IMR-90 (cell line): ENCODE measurements around the gene BLTP3B. TPM values are rescaled to one million over a fixed set of nuclear protein-coding genes. Genes with fewer than 3 reads are reported as not detected.

Experiments
- ATAC-seq: fragments of 200-7000 bp; cut with Tn5 transposase; 2 replicates; pipeline ENCODE4 v1.9.1; 2020; ENCODE audit warnings: low read depth, mild to moderate bottlenecking, moderate library complexity
- BruUV-seq: library from RNA; stranded (reverse); fragments of 400-500 nt; replicated peaks from 2 replicates; lab custom pipeline; 2021; lab: Mats Ljungman, UMichigan
- CTCF ChIA-PET: fragments of 300-600 bp; formaldehyde crosslinking; extraction: SDS; loops from one replicate; lab custom pipeline; 2021; ENCODE audit warnings: antibody characterized with exemption; lab: Yijun Ruan, JAX
- POLR2A ChIA-PET: fragments of 300-600 bp; sonication (Branson Sonifier 250); formaldehyde crosslinking; loops from one replicate; lab custom pipeline; 2022; ENCODE audit warnings: antibody characterized with exemption; ENCODE audit not compliant: unreplicated experiment; lab: Charles Lee
- DNase-seq: peaks from one replicate; pipeline ENCODE4 v3.0.0; 2013
- H2AFZ ChIP-seq: replicated peaks from 2 replicates; pipeline ENCODE3; 2013; ENCODE audit warnings: low read length, mild to moderate bottlenecking; ENCODE audit not compliant: poor library complexity
- H2AK5ac ChIP-seq: 2 replicates; pipeline ENCODE4 v1.6.1; 2013; ENCODE audit warnings: low read depth, low read length, inconsistent platforms
- H2AK9ac ChIP-seq: replicated peaks from 2 replicates; pipeline ENCODE3; 2013; ENCODE audit warnings: mild to moderate bottlenecking, low read depth, low read length, moderate library complexity; ENCODE audit not compliant: poor library complexity
- H2BK120ac ChIP-seq: 2 replicates; pipeline ENCODE4 v1.6.1; 2013; ENCODE audit warnings: low read depth, low read length, inconsistent platforms
- H2BK15ac ChIP-seq: 3 replicates; pipeline ENCODE4 v1.6.1; 2013; ENCODE audit warnings: low read depth, low read length, inconsistent platforms
- H2BK20ac ChIP-seq: 2 replicates; pipeline ENCODE4 v1.6.1; 2013; ENCODE audit warnings: low read depth, mild to moderate bottlenecking, inconsistent platforms, low read length, moderate library complexity
- H2BK5ac ChIP-seq: 2 replicates; pipeline ENCODE4 v1.6.1; 2013; ENCODE audit warnings: mild to moderate bottlenecking, low read depth, low read length, inconsistent platforms; ENCODE audit not compliant: poor library complexity, severe bottlenecking
- H3K14ac ChIP-seq: replicated peaks from 2 replicates; pipeline ENCODE4 v1.6.1; 2013; ENCODE audit warnings: low read depth, low read length, inconsistent platforms
- H3K18ac ChIP-seq: 2 replicates; pipeline ENCODE4 v1.6.1; 2013; ENCODE audit warnings: low read depth, low read length, control low read depth
- H3K23ac ChIP-seq: 2 replicates; pipeline ENCODE4 v1.6.1; 2013; ENCODE audit warnings: low read depth, low read length, inconsistent platforms
- H3K27ac ChIP-seq: 2 replicates; pipeline ENCODE4 v1.5.1; 2013; ENCODE audit warnings: mild to moderate bottlenecking, control low read depth, low read length; ENCODE audit not compliant: insufficient read depth
- H3K27me3 ChIP-seq: 2 replicates; pipeline ENCODE4 v1.6.1; 2013; ENCODE audit warnings: low read length; ENCODE audit not compliant: control insufficient read depth, insufficient read depth
- H3K36me3 ChIP-seq: 2 replicates; pipeline ENCODE4 v1.6.1; 2013; ENCODE audit warnings: low read length, mixed read lengths; ENCODE audit not compliant: control insufficient read depth, insufficient read depth
- H3K4ac ChIP-seq: 2 replicates; pipeline ENCODE4 v1.6.1; 2013; ENCODE audit warnings: low read depth, low read length, inconsistent platforms
- H3K4me1 ChIP-seq: 2 replicates; pipeline ENCODE4 v1.6.1; 2013; ENCODE audit warnings: low read length, mixed read lengths; ENCODE audit not compliant: control insufficient read depth, insufficient read depth
- H3K4me2 ChIP-seq: 2 replicates; pipeline ENCODE4 v1.6.1; 2013; ENCODE audit warnings: low read depth, mild to moderate bottlenecking, control low read depth, low read length, moderate library complexity
- H3K4me3 ChIP-seq: 2 replicates; pipeline ENCODE4 v1.5.1; 2013; ENCODE audit warnings: low read depth, mild to moderate bottlenecking, control low read depth, low read length, moderate library complexity; ENCODE audit not compliant: insufficient read depth
- H3K56ac ChIP-seq: 2 replicates; pipeline ENCODE4 v1.6.1; 2013; ENCODE audit warnings: low read length, inconsistent platforms; ENCODE audit not compliant: insufficient read depth; ENCODE audit errors: extremely low read depth
- H3K79me1 ChIP-seq, 2 experiments: 2 replicates each; pipeline ENCODE4 v1.6.1; 2013; ENCODE audit warnings: low read length in 2 of 2, inconsistent platforms in 1 of 2, low read depth in 1 of 2
- H3K9ac ChIP-seq: 2 replicates; pipeline ENCODE4 v1.6.1; 2013; ENCODE audit warnings: low read depth, low read length, control low read depth
- H3K9me1 ChIP-seq: 2 replicates; pipeline ENCODE4 v1.6.1; 2013; ENCODE audit warnings: low read length, inconsistent platforms; ENCODE audit not compliant: insufficient read depth
- H3K9me3 ChIP-seq: 2 replicates; pipeline ENCODE4 v1.6.1; 2013; ENCODE audit warnings: low read length; ENCODE audit not compliant: control insufficient read depth, insufficient read depth
- H4K20me1 ChIP-seq: 2 replicates; pipeline ENCODE4 v1.6.1; 2013; ENCODE audit warnings: low read length, inconsistent platforms; ENCODE audit not compliant: insufficient read depth
- H4K5ac ChIP-seq: 2 replicates; pipeline ENCODE4 v1.6.1; 2013; ENCODE audit warnings: mild to moderate bottlenecking, low read depth, low read length, control low read depth
- H4K8ac ChIP-seq, 2 experiments: 2 replicates each; pipeline ENCODE4 v1.6.1; 2013; ENCODE audit warnings: low read depth in 2 of 2, low read length in 2 of 2, control low read depth in 1 of 2, inconsistent platforms in 1 of 2
- H4K91ac ChIP-seq: 2 replicates; pipeline ENCODE4 v1.6.1; 2013; ENCODE audit warnings: low read depth, low read length, inconsistent platforms; ENCODE audit not compliant: insufficient read depth
- BHLHE40 ChIP-seq: fragments of 150-350 bp; IDR thresholded peaks from 2 replicates; pipeline ENCODE4 v1.6.1; 2016; ENCODE audit warnings: mild to moderate bottlenecking, low read depth, low read length
- CHD1 ChIP-seq: IDR thresholded peaks from 2 replicates; pipeline ENCODE4 v1.6.1; 2012; ENCODE audit warnings: low read depth, low read length, improper control_type of control experiment
- FOS ChIP-seq: fragments of 150-350 bp; IDR thresholded peaks from 2 replicates; pipeline ENCODE4 v1.6.1; 2016; ENCODE audit warnings: low read depth, low read length
- MAFK ChIP-seq: IDR thresholded peaks from 2 replicates; pipeline ENCODE4 v1.6.1; 2012; ENCODE audit warnings: low read depth, low read length, improper control_type of control experiment
- MAZ ChIP-seq: IDR thresholded peaks from 2 replicates; pipeline ENCODE4 v1.6.1; 2012; ENCODE audit warnings: low read depth, mild to moderate bottlenecking, low read length, improper control_type of control experiment, moderate library complexity, borderline replicate concordance
- MXI1 ChIP-seq: IDR thresholded peaks from 2 replicates; pipeline ENCODE4 v1.6.1; 2012; ENCODE audit warnings: low read depth, mild to moderate bottlenecking, low read length, moderate library complexity, borderline replicate concordance
- NFE2L2 ChIP-seq: fragments of 150-350 bp; IDR thresholded peaks from 2 replicates; pipeline ENCODE4 v1.6.1; 2016; ENCODE audit warnings: low read depth, mild to moderate bottlenecking, low read length
- POLR2A ChIP-seq: IDR thresholded peaks from 2 replicates; pipeline ENCODE4 v1.6.1; 2012; ENCODE audit warnings: mild to moderate bottlenecking, low read depth, low read length
- RAD21 ChIP-seq: IDR thresholded peaks from 2 replicates; pipeline ENCODE4 v1.6.1; 2012; ENCODE audit warnings: low read length, improper control_type of control experiment
- RFX5 ChIP-seq: IDR thresholded peaks from 2 replicates; pipeline ENCODE4 v1.8.0; 2012; ENCODE audit warnings: low read depth, mild to moderate bottlenecking, low read length, moderate library complexity
- SMC3 ChIP-seq: fragments of 150-350 bp; IDR thresholded peaks from 2 replicates; pipeline ENCODE4 v1.6.1; 2016; ENCODE audit warnings: low read depth, mild to moderate bottlenecking, antibody characterized with exemption, low read length, moderate library complexity
- WGBS, 2 experiments: methylation state at CpG; one replicate each; pipeline versions ENCODE4 v1.1.5 to v1.1.7; 2013; ENCODE audit warnings: missing lambda C conversion rate in 2 of 2; ENCODE audit not compliant: insufficient read length in 1 of 2; ENCODE audit errors: extremely low coverage in 2 of 2; 5-methylcytosine and 5-hydroxymethylcytosine counted together
- dilution Hi-C: fragments of 300-500 bp; cut with HindIII; formaldehyde crosslinking; loops from one replicate; pipeline ENCODE4 v1.14.3; 2018; ENCODE audit warnings: low sequenced_read_pairs; ENCODE audit not compliant: unreplicated experiment
- in situ Hi-C: fragments of 300-500 bp; cut with MboI; formaldehyde crosslinking; loops from 3 replicates; pipeline ENCODE4 v1.14.3; 2019; ENCODE audit warnings: low sequenced_read_pairs, inconsistent platforms, mixed read lengths
- intact Hi-C: fragments of 100-400 bp; cut with micrococcal nuclease; formaldehyde crosslinking; loops from 2 replicates; pipeline ENCODE4 v1.10.0; 2022
- polyA plus RNA-seq, 3 experiments: library from polyadenylated mRNA; depleted of rRNA; stranded (reverse); fragments of >200 nt; gene quantifications; 2 replicates each; pipeline ENCODE4 v1.2.3, GENCODE V29; 2012; ENCODE audit warnings: low replicate concordance in 1 of 3
- total RNA-seq: library from RNA; depleted of rRNA; stranded (reverse); fragments of >200 nt; gene quantifications from 2 replicates; pipeline ENCODE4 v1.2.3, GENCODE V29; 2012
- TF ChIP-seq, protein P1 (sequence below): fragments of 150-350 bp; IDR thresholded peaks from 2 replicates; pipeline ENCODE4 v1.6.1; 2016; ENCODE audit warnings: low read depth, mild to moderate bottlenecking, low read length, moderate library complexity, borderline replicate concordance
- TF ChIP-seq, protein P2 (sequence below): conservative IDR thresholded peaks from 2 replicates; pipeline ENCODE4 v1.5.1; 2012; ENCODE audit warnings: mild to moderate bottlenecking, low read depth, low read length, improper control_type of control experiment

BLTP3B gene
- total and polyA plus RNA-seq, 2 of the 4 experiments (the other 2 are of a cell fraction) = 8.9 to 38.7 TPM

DNA sequence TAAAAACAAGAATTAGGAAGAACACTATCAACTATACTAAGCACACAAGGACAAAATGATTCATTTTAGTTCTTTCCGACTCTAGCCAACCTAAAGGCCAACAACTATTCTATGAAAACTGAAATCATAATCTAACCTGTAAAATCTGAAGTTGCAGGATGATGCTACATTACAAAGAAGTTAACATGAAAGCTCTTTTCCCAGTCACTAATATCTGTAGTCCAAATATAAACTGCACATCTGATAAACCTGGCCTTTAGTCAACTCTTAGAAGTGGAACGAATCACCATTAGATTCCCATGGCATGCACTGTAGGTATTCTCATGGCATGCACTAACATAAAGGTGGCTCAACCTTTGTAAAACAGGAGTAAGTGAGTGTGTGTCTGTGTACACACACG lies 41.7 kb downstream of the BLTP3B start:
- no peaks in the 10 kb centered on the region for H3K9me1 ChIP-seq
- no peaks in the 10 kb centered on the region for H3K9me3 ChIP-seq
- ATAC-seq (no peak), DNase-seq (no peak)
- H3K36me3 ChIP-seq = peaks cover 6% of the 10 kb centered on the region
- TF ChIP-seq SMC3 (no peak), MXI1 (no peak), FOS (no peak), POLR2A (no peak), RFX5 (no peak), CHD1 (no peak), MAZ (no peak), MAFK (no peak), RAD21 (no peak), NFE2L2 (no peak), BHLHE40 (no peak)
- TF ChIP-seq, protein P1, sequence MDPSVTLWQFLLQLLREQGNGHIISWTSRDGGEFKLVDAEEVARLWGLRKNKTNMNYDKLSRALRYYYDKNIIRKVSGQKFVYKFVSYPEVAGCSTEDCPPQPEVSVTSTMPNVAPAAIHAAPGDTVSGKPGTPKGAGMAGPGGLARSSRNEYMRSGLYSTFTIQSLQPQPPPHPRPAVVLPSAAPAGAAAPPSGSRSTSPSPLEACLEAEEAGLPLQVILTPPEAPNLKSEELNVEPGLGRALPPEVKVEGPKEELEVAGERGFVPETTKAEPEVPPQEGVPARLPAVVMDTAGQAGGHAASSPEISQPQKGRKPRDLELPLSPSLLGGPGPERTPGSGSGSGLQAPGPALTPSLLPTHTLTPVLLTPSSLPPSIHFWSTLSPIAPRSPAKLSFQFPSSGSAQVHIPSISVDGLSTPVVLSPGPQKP = no peak
- TF ChIP-seq, protein P2, sequence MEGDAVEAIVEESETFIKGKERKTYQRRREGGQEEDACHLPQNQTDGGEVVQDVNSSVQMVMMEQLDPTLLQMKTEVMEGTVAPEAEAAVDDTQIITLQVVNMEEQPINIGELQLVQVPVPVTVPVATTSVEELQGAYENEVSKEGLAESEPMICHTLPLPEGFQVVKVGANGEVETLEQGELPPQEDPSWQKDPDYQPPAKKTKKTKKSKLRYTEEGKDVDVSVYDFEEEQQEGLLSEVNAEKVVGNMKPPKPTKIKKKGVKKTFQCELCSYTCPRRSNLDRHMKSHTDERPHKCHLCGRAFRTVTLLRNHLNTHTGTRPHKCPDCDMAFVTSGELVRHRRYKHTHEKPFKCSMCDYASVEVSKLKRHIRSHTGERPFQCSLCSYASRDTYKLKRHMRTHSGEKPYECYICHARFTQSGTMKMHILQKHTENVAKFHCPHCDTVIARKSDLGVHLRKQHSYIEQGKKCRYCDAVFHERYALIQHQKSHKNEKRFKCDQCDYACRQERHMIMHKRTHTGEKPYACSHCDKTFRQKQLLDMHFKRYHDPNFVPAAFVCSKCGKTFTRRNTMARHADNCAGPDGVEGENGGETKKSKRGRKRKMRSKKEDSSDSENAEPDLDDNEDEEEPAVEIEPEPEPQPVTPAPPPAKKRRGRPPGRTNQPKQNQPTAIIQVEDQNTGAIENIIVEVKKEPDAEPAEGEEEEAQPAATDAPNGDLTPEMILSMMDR = no peak
- H3K4ac ChIP-seq = no peak overlapping the region
- ChIA-PET POLR2A (interaction anchor here (0.5 kb wide), 1 partner anchor 59 kb away, joined by 3 read pairs; no protein-coding TSS in a partner anchor), CTCF (interaction anchor here (1.0 kb wide), 1 partner anchor 8 kb away, joined by 3 read pairs; no protein-coding TSS in a partner anchor)
- intact Hi-C loops = no loop called here
- H4K20me1 ChIP-seq = no peaks in the 10 kb centered on the region
- BruUV-seq = no TSS peak
- no peak overlapping the region for H3K9ac ChIP-seq
- H3K56ac ChIP-seq = no peak overlapping the region
- WGBS, 2 experiments = no CpG with 5 or more reads among the region's 3 CpGs
- H3K4me1 ChIP-seq = no peaks in the 10 kb centered on the region
- no peak overlapping the region for H2BK20ac ChIP-seq
- H3K23ac ChIP-seq = no peak overlapping the region
- H4K91ac ChIP-seq = no peak overlapping the region
- dilution Hi-C loops = no loop called here
- H3K79me1 ChIP-seq = peaks cover 5 to 6% of the 10 kb centered on the region in 2 experiments
- H2AK5ac ChIP-seq = no peak overlapping the region
- no peak overlapping the region for H4K8ac ChIP-seq
- no peak overlapping the region for H2BK120ac ChIP-seq
- H4K5ac ChIP-seq = no peak overlapping the region
- H3K18ac ChIP-seq = no peak overlapping the region
- no peak overlapping the region for H3K4me2 ChIP-seq
- in situ Hi-C loops = no loop called here
- no peak overlapping the region for H2BK15ac ChIP-seq
- H3K14ac ChIP-seq = no peak overlapping the region
- H3K27ac ChIP-seq = no peak overlapping the region
- no peak overlapping the region for H2AFZ ChIP-seq
- H2AK9ac ChIP-seq = no peak overlapping the region
- H3K27me3 ChIP-seq = no peaks in the 10 kb centered on the region
- H2BK5ac ChIP-seq = no peak overlapping the region
- no peak overlapping the region for H3K4me3 ChIP-seq
